ENCODE data around the gene SLAMF7.

- TF ChIP-seq CTCF (conservative IDR thresholded peaks at IDR 0.05 in 1 of 2, IDR thresholded peaks at IDR 0.05 in 1 of 2; ENCODE audit: low read depth in 1 of 2, low read length in 2 of 2) (no peak), EZH2 (IDR thresholded peaks at IDR 0.05; ENCODE audit: low read length, missing control alignments) (no peak)
Measured at GRCh38 chr1:160781914-160782689, 43.1 kb downstream of the SLAMF7 start.

Measured in fibroblast of lung (primary cell).